DMS 273 treated with DMSO at 0.1 percent for 48 hours (cell line): ENCODE data around the gene MADCAM1.
A peak's percentile ranks its signal among the peaks of the same experiment; 100 is the strongest.

Experiments
- DNase-seq: peaks from one replicate; lab custom pipeline; 2025; lab: John Stamatoyannopoulos, UW

Gene MADCAM1

DNA sequence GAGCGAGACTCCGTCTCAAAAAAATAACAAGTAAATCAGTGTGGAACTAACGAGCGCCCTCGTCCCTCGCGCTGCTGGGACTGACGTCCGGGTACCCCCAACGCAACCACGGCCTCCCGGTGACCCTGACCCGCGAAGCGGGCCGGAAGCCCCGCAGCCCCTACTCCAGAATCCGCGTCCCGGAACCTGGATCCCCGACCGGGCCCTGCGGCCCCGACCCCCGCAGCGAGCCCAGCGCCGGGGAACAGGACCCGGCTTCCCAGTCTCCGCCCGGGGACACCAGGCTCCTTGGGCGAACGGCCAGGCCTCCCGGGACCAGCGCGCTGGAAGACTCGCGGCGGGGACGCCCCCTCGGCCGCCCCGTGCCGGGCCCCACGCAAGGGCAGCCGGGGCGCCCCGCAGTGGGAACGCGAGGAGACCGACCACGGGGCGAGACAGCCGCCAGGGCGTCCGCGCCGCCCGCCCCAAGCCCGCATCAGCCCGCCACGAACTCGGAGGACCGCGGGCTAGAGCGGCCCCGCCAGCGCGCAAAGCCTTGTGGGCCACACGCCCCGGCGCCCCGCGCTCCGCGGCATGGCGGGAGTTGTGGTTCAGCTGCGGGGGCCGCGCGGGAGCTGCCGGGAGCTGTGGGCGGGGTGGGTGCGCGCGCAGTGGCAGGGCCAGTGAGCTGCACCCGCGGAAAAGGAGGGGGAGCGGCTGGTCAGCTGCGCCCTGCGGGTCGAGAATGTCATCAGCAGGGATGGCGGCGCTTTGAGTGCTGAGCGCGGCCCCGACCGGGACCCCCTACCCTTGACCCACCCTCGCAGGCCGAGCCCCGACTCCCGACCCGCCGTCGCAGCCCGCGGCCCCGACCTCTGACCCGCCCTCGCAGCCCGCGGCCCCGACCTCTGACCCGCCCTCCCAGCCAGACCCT, 7.5 kb upstream of the MADCAM1 start:
- DNase-seq = peak; percentile 76

DNA sequence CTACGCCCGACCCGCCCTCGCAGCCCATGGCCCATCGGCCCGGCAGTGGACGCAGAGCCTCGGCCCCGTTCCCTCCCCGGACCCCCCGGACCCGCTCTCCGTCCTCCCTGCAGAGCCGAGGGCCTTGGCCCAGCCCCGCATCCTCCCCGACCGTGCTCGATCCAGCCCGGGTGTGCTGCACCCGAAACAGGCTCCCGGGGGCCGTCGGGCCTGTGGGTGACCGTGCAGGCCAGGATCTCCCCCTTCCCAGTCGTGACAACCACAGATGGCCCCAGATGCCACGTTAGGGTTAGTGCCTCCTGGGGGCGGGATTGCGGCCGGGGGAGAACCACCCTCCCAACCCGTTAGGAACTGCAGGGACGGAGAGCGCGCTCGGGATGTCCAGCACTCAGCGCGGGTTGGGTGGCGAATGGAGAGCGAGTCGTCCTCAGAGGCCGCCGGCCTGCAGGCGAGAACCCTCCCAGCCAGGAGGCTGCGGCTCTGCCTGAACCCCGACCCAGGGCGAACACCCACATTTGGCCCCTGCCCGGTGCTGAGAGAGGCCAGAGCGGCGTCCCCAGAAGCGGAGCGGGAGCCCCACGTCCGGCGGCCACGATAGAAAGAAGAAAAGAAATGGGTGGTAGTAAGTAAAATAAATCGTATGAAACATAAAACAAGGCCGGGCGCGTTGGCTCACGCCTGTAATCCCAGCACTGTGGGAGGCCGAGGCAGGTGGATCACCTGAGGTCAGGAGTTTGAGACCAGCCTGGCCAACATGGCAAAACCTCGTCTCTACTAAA, 6.7 kb upstream of the MADCAM1 start:
- no peak for DNase-seq

DNA sequence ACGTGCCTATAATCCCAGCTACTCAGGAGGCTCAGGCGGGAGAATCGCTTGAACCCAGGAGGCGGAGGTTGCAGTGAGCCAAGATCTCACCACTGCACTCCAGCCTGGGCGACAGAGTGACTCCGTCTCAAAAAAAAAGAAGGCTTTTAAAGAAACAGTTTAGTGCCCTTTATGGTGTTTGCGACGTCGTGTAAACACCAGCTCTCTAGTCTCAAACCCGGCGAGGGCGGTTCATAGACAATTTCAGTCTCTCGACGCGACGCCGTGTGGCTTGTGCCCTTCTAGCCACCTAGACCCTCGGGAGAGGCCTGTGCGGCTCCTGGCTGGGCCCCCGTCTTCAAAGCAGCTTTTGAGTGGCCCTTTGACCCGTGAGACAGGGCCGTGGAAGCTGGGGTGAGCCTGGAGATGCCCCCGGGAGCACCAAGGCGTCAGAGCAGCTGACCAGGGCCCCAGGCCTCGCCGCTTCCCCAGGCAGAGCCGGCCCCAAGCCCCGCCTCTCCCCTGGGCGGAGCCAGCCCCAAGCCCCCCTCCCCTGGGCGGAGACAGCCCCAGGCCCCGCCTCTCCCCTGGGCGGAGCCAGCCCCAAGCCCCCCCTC, 5.0 kb upstream of the MADCAM1 start:
- DNase-seq = no peak

DNA sequence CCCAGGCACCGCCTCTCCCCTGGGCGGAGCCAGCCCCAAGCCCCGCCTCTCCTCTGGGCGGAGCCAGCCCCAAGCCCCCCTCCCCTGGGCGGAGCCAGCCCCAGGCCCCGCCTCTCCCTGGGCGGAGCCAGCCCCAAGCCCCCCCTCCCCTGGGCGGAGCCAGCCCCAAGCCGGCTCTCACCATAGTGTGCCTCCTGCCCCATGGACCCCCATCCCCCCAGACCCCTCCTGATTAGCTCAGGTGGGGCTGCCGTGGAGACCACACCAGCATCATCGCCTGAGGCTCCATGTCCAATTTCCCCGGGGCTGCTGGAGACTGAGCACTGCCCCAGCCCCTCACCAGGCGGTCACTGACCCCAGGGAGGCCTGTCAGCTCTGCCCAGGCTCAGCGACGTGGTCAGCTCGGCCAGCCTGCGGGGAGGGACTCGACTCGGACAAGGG, 4.2 kb upstream of the MADCAM1 start:
- DNase-seq = no peak

DNA sequence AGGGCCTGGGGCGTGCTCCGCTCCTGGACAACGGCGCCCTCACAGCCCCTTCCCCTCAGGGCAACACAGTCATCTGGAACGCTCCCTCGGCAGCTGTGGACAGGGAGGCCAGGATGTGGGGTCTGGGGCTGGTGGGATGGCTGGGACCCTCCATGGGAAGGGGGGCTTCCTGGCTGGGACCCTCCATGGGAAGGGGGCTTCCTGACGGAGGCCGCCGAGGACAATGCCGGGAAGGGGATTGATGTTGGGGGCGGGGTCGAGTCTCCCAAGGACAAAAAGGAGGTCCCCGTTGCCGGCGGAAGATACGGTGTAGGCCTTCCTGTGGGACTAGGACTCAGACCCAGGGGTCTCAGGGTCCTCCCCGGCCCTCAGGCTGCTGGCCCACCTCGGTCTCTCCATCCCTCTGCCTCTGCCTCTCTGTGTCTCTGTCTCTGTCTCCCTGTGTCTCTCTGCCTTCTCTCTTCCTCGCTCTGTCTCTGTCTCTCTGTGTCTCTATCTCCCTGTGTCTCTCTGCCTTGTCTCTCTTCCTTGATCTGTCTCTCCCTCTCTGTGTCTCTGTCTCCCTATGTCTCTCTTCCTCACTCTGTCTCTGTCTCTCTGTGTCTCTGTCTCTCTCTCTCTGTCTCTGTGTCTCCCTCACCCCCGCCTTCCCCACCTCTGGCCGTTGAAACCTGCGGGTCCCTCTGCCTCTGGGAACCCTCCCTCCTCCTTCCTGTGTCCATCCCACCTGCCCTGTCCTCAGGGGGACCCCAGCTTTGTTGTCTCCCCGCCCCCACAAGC, 2.7 kb upstream of the MADCAM1 start:
- DNase-seq = no peak

DNA sequence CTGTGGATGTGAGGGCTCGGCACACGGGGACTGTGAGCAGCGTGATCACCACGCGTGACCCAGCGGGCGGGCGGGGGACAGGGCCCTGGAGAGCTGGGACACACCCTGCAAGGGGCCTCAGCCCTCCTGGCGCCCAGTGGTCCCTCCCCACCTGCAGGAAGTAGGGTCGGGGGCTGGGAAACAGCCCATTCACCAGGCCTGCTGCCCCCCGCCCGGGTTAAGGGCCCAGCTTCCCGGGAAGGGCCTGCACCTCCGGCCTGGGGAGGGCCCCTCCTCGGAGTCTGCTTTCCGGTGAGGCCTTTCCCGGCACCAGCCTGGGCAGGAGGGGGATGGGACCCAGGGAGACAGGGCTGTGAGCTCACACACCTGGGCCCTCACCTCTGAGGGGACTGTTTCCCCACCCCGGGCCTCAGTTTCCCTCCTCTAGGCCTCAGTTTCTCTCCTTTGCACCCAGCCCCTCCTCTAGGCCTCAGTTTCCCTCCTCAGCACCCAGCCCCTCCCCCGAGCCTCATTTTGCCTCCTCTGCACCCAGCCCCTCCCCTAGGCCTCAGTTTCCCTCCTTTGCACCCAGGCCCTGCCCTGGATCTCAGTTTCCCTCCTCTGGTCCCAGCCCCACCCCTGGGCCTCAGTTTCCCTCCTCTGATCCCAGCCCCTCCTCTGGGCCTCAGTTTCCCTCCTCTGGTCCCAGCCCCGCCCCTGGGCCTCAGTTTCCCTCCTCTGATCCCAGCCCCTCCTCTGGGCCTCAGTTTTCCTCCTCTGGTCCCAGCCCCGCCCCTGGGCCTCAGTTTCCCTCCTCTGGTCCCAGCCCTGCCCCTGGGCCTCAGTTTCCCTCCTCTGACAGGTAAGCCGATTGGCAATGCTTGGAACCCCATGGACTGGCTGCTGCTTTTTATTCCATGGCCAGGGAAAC, 1.9 kb upstream of the MADCAM1 start:
- DNase-seq = no peak

DNA sequence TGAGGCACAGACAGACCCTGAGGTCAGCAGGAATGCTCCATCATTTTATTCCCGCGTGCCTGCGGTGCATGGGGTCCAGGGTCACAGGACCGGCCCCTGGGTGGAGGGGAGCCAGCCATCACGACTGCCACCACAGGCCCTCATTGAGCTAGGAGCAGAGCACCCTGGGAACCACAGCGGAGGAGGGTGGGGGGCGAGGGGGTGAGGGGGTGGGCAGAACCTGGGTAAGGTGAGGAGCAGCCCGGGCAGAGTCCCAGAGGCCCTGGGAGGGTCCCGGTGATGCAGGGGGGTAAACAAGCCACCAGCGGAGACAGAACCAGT, 1.2 kb upstream of the MADCAM1 start:
- no peak for DNase-seq

DNA sequence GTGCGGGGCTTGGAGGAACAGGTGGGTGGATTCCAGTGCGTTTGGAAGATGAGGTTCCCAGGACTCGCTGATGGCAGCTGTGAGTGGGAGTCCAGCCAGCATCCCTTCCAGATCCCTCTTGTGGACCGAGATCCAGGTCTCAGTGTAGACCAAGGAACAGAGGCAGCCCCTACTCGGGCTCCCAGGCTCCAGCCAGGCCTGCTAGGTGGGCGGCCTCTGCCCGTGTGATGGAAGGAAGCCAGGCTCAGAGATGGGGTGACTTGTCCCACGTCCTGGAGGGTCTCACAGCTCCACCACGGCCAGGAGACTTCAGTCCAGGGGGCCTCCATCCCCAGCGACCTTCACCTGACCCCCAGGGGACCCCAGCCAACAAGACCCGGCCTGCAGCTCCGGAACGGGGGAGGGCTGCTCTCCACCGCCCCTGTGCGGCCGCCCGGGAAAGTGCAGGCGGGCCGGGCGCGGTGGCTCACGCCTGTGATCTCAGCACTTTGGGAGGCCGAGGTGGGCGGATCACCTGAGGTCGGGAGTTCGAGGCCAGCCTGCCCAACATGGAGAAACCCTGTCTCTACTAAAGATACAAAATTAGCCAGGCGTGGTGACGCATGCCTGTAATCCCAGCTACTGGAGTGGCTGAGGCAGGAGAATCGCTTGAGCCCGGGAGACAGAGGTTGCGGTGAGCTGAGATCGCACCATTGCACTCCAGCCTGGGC, 729 bp upstream of the MADCAM1 start:
- peak; percentile 80 for DNase-seq

DNA sequence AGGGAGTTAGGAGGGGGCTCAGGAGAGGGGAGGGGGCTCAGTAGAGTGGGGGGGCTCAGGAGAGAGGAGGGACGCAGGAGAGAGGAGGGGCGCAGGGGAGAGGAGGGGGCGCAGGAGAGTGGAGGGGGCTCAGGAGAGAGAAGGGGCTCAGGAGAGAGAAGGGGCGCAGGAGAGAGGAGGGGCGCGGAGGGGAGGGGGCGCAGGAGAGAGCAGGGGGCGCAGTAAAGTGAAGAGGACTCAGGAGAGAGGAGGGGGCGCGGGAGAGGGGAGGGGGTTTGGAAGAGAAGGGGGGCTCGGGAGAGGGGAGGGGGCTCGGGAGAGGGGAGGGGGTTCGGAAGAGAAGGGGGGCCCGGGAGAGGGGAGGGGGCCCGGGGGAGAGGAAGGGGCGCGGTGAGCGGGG, 700 bp downstream of the MADCAM1 start:
- no peak for DNase-seq

DNA sequence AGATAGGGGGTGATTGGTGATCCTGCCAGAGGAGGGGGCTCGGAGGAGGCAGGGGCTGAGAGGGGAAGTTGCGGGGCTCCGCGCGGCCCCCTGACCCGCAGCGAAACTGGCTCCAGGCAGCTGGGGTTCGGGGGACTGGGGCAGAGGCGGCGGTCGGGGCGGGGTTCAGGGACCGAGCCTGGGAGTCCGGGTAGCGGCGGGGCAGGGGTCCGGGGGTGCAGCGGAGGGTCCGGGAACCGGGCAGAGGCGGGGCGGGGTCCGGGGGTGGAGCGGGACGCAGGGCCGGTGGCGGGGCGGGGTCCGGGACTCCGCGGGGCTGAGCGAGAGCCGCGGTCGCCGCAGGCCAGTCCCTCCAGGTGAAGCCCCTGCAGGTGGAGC, 1.2 kb downstream of the MADCAM1 start:
- DNase-seq = no peak

DNA sequence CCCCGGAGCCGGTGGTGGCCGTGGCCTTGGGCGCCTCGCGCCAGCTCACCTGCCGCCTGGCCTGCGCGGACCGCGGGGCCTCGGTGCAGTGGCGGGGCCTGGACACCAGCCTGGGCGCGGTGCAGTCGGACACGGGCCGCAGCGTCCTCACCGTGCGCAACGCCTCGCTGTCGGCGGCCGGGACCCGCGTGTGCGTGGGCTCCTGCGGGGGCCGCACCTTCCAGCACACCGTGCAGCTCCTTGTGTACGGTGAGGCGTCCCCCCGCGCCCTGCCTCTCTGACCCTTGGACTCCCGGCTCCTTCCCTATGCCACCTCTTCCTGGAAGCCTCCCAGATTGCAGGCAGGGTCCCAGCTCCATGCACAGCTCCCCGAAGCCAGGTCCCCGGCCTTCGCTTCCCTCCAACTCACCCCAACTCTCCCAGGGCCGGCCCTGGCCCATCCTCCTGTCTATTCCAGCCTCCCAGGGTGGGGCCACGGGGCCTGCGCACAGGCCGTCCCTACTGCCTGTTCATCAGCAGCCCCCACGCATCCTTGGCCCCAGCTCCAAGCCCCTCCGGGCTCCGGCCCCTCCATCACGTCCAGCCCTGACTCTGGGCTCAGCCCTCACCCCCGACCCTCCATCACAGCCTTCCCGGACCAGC, 1.7 kb downstream of the MADCAM1 start:
- no peak for DNase-seq

DNA sequence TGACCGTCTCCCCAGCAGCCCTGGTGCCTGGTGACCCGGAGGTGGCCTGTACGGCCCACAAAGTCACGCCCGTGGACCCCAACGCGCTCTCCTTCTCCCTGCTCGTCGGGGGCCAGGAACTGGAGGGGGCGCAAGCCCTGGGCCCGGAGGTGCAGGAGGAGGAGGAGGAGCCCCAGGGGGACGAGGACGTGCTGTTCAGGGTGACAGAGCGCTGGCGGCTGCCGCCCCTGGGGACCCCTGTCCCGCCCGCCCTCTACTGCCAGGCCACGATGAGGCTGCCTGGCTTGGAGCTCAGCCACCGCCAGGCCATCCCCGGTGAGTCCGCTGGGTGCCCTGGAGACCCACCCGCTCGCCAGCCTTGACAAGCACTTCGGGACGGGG, 2.2 kb downstream of the MADCAM1 start:
- no peak for DNase-seq

DNA sequence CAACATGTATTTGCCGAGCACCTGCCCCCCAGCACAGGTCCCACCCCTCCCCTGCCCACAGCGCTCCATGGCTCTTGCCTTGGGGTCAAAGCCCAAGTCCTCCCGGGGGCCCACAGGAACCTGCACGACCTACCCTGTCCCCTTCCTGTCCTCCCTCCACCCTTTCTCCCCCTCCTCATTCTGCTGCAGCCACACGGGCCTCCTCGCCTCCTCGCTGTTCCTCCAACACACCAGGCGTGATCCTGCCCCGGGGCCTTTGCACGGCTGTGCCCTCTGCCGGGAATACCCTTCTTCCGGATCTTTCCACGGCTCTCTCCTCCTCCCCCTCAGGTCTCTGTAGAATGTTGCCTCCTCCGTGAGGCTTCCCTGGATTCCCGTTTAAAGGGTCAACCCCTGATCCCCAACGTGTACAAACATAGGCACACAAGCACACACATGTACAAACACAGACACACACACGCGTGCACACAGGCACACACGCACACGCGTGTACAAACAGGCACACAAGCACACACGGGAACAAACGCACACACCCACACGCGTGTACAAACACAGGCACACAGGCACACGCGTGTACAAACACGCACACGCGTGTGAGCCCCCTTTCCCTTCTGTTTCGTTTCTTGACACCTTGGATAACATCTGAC, 2.8 kb downstream of the MADCAM1 start:
- DNase-seq = no peak

DNA sequence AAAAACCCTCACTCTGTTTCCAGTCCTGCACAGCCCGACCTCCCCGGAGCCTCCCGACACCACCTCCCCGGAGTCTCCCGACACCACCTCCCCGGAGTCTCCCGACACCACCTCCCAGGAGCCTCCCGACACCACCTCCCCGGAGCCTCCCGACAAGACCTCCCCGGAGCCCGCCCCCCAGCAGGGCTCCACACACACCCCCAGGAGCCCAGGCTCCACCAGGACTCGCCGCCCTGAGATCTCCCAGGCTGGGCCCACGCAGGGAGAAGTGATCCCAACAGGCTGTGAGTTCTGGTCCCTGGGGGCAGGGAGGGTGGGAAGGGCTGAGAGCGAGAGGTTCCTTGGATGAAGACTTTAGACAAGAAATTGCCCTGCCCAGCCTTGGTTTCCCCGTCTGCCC, 5.4 kb downstream of the MADCAM1 start:
- no peak for DNase-seq

DNA sequence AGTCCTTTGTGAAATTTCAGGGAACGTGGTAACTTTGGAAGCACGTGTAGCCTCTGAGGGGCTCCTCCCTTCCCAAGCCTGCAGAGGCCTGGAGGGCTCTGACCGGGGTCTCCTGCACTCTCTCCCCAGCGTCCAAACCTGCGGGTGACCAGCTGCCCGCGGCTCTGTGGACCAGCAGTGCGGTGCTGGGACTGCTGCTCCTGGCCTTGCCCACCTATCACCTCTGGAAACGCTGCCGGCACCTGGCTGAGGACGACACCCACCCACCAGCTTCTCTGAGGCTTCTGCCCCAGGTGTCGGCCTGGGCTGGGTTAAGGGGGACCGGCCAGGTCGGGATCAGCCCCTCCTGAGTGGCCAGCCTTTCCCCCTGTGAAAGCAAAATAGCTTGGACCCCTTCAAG, 8.3 kb downstream of the MADCAM1 start:
- DNase-seq = no peak

DNA sequence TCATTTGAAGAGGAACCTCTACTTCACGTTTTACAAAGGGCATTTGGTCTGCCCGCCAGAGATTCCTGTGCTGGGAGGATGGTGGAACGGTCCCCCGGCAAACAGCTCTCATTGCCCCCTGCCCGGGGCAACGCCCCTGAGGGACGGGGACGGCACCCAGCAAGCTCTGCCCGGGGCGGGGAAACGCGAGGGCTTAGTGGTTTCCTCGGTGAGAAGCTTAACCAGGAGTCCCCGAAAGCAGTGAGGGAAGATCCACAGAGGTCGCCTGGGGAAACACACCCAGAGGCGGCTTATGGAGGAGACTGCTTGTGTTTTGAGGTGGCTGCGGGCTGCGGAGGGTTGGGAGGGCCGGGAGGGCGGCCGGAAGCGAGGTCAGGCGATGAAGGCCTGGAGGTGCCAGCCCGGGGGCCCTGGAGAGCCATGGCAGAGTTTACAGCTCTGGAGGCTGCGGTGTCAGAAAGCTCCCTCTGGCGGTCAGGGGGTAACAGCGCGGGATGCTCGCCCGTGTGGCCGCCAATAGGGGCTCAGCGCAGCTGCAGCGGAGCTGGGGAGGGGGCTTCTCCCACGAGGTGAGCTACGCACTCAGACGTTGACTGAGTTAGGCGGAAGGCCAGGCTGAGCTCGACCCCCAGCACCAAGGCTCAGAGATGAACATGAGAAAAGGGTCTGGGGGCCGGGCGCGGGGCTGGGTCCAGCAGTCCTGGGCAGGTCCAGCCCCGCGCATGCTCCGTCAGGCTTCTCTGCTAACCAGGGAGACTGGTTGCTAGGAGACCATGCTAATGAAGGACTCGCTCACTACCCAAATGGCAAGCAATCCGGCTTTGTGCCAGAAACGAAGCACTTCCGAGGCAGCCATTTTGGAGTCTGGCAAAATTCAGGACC, 10.4 kb downstream of the MADCAM1 start:
- peak; percentile 98 for DNase-seq

DNA sequence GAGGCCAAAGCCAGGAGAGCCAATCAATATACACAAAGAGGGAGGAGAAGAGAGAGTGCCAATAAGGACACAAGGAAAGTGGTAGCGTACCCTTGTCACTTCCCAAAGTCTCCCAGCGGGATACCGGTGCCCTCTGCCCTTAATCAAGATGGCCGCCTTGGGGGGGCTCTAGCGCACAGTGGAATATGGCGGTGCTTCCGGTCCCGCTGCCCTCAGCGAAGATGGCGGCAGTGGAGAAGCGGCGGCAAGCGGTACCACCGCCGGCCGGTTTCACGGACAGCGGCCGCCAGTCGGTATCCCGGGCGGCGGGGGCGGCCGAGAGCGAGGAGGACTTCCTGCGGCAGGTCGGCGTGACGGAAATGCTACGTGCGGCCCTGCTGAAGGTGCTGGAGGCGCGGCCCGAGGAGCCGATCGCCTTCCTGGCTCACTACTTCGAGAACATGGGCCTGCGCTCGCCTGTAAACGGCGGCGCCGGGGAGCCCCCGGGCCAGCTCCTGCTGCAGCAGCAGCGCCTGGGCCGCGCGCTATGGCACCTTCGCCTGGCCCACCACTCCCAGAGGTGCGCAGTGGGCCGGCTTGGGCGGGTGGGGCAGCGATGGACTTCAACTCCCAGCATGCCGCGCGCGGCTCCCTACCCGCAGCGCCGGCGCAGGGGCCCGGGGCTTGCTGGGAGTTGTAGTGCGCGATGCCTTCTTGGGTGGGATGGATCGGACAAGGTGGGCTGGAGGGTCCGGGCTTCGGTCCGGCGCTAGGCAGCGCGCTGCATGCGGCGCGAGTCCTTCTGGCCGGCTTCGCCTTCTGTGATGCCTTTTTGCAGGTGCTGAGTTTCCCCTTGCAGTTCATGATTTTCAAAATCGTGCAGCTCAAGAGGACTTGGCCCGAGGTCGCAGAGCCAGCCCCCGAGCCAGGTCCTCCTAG, 11.3 kb downstream of the MADCAM1 start, which contains the start of gene TPGS1:
TSS of gene TPGS1 (plus strand) at position 212 of the 918 bp plus-strand sequence. CDS start at position 222, 10 bp downstream.
- DNase-seq = peak; percentile 58
